Measurements from ENCODE around the gene THRB.

THRB gene

DNA sequence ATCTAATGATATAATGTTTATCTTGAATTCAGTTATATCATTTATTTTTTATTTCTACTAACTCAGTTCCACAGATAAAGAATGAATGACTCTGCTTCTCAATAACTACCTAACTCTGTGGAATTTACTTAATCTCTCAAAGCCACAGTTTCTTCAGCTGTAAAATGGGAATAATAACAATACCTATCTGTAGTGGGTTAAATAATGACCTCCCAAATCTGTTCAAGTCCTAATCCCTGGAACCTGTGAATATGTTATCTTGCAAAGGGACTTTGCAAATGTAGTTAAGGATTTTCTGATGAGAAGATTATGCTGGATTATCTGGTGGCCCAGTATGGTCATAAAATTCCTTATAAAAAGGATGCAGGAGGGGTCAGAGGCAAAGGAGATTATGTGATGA is 61.7 kb downstream of the THRB start:
- TF ChIP-seq, protein P1, sequence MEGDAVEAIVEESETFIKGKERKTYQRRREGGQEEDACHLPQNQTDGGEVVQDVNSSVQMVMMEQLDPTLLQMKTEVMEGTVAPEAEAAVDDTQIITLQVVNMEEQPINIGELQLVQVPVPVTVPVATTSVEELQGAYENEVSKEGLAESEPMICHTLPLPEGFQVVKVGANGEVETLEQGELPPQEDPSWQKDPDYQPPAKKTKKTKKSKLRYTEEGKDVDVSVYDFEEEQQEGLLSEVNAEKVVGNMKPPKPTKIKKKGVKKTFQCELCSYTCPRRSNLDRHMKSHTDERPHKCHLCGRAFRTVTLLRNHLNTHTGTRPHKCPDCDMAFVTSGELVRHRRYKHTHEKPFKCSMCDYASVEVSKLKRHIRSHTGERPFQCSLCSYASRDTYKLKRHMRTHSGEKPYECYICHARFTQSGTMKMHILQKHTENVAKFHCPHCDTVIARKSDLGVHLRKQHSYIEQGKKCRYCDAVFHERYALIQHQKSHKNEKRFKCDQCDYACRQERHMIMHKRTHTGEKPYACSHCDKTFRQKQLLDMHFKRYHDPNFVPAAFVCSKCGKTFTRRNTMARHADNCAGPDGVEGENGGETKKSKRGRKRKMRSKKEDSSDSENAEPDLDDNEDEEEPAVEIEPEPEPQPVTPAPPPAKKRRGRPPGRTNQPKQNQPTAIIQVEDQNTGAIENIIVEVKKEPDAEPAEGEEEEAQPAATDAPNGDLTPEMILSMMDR (IDR thresholded peaks at IDR 0.05): no peak

GRCh38 chr3:24428481-24428880 is 66.2 kb downstream of the THRB start:
- TF ChIP-seq, protein P1 (IDR thresholded peaks at IDR 0.05): no peak

- TF ChIP-seq, protein P1 (IDR thresholded peaks at IDR 0.05): no peak
These were observed 67.8 kb downstream of the THRB start for GRCh38 chr3:24426896-24427295.

DNA sequence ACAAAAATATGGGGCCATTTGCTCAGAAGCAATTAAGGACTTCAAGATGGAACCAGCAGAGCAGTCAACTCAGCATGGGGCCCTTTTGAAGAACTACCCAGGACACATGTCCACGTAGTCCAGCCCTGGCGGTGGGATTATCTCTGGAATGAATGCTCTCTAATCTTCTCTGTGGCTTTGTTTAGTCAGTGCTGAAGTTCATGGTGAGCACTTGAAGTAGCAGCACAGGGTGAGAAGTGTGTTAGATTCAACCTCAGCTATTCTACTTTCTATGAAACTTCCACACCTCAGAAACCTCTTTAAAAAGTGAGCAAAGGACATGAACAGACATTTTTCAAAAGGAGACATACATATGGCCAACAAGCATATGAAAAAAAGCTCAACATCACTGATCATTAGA is 74.4 kb downstream of the THRB start:
- TF ChIP-seq, protein P1 (IDR thresholded peaks at IDR 0.05): no peak

- TF ChIP-seq, protein P1 (IDR thresholded peaks at IDR 0.05): no peak
These were observed 75.4 kb downstream of the THRB start for GRCh38 chr3:24419067-24419791.

GRCh38 chr3:24417730-24418129 is 76.9 kb downstream of the THRB start:
- TF ChIP-seq, protein P1 (IDR thresholded peaks at IDR 0.05): no peak

DNA sequence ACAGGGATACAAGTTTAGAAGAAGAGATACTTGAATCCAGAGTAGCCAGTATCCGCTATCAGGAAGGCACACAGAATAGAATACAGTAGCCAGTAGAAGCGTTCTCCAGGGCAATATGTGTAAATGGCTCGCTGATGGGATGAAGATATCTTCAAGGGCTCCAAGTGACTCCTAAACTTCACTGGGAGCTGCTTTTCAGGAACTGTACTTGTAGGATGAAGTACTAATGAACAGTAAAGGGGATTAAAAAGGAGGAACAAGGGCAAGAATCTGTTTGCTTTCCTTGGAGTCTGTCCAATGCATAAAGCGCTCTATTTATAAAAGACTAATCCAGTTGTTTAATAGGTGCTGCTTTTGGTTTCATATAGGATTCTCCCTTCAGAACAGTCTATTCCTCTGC is 78.4 kb downstream of the THRB start:
- TF ChIP-seq, protein P1 (IDR thresholded peaks at IDR 0.05): no peak

DNA sequence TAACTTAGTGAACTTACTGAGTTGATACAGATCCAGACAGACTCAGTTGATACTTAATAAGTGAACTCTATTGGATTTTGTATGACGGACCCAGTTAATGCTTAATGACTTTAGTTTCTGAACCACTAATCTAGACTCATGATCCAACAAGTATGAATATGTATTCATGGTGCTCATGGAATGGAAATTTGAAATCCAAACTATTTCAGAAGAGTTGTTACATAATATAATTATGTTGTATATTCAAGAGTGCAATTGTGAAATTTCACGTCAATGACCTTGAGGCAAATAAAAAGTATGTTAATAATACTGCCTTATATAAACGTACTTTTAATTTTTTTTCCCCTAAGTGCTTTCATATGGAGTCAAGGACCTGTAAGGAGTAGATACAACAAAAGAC is 78.8 kb downstream of the THRB start:
- TF ChIP-seq, protein P1 (IDR thresholded peaks at IDR 0.05): no peak

Data from LNCAP (cell line).